B cell (primary cell): ENCODE measurements around the gene MAP3K13. TPM values are rescaled to one million over a fixed set of nuclear protein-coding genes. Genes with fewer than 3 reads are reported as not detected.

ENCODE experiments used
- ATAC-seq: fragments of 200-7000 bp; cut with Tn5 transposase; one replicate; pipeline ENCODE4 v1.10.0; 2021; ENCODE audit warnings: low read depth, mild to moderate bottlenecking, moderate number of reproducible peaks, moderate library complexity
- CTCF ChIA-PET: fragments of 350-600 bp; sonication (Branson Sonifier 250); formaldehyde crosslinking; loops from one replicate; lab custom pipeline; 2021; ENCODE audit warnings: antibody characterized with exemption, inconsistent platforms; lab: Charles Lee
- POLR2A ChIA-PET: fragments of 350-600 bp; sonication (Branson Sonifier 250); formaldehyde crosslinking; loops from one replicate; lab custom pipeline; 2021; ENCODE audit warnings: antibody characterized with exemption; lab: Charles Lee
- DNase-seq: peaks from one replicate; pipeline ENCODE4 v3.0.0; 2013
- H2AFZ ChIP-seq: 2 replicates; pipeline ENCODE4 v1.6.1; 2012; ENCODE audit warnings: mild to moderate bottlenecking, low read depth, low read length; ENCODE audit not compliant: insufficient read depth, poor library complexity, severe bottlenecking
- H3K27ac ChIP-seq, 2 donors: 1 replicate in 1 of 2; 2 replicates in 1 of 2; pipeline ENCODE4 v1.5.1; 2012 to 2013; ENCODE audit warnings: low read length in 2 of 2, mild to moderate bottlenecking in 2 of 2, moderate library complexity in 1 of 2
- H3K27me3 ChIP-seq, 4 experiments: fragments of 200-600 bp in 1 of 4; sonication (generic) in 1 of 4; replicated peaks in 1 of 4; 1 replicate in 2 of 4; 2 replicates in 2 of 4; pipeline versions ENCODE4 v1.6.1 to v1.7.0; 2013 to 2016; ENCODE audit warnings: low read length in 3 of 4, mild to moderate bottlenecking in 2 of 4, mixed read lengths in 1 of 4, moderate library complexity in 1 of 4; ENCODE audit not compliant: insufficient read depth in 4 of 4, control insufficient read depth in 3 of 4; ENCODE audit errors: control extremely low read depth in 1 of 4
- H3K36me3 ChIP-seq, 2 experiments: replicated peaks in 1 of 2; 1 replicate in 1 of 2; 2 replicates in 1 of 2; pipeline versions ENCODE4 v1.6.1 to v1.7.1; 2013; ENCODE audit warnings: low read length in 1 of 2; ENCODE audit not compliant: insufficient read depth in 2 of 2, control insufficient read depth in 1 of 2; ENCODE audit errors: control extremely low read depth in 1 of 2, extremely low read depth in 1 of 2
- H3K4me1 ChIP-seq, 2 donors: fragments of 200-600 bp in 1 of 2; sonication (generic) in 1 of 2; 1 replicate in 1 of 2; 2 replicates in 1 of 2; pipeline versions ENCODE4 v1.5.1 to v1.6.1; 2013 to 2017; ENCODE audit warnings: low read length in 2 of 2; ENCODE audit not compliant: control insufficient read depth in 2 of 2, insufficient read depth in 2 of 2
- H3K4me2 ChIP-seq: replicated peaks from 2 replicates; pipeline ENCODE3; 2012; ENCODE audit warnings: mild to moderate bottlenecking, low read depth, low read length; ENCODE audit not compliant: poor library complexity, severe bottlenecking
- H3K4me3 ChIP-seq, 5 experiments: fragments of 200-600 bp in 1 of 5; sonication (generic) in 1 of 5; 1 replicate in 3 of 5; 2 replicates in 2 of 5; pipeline versions ENCODE4 v1.5.1 to v1.7.0; 2011 to 2016; ENCODE audit warnings: low read length in 4 of 5, mild to moderate bottlenecking in 4 of 5, low read depth in 2 of 5, control low read depth in 1 of 5, moderate library complexity in 1 of 5; ENCODE audit not compliant: insufficient read depth in 1 of 5; ENCODE audit errors: control extremely low read depth in 1 of 5, extremely low read depth in 1 of 5
- H3K79me2 ChIP-seq: fragments of 200-600 bp; sonication (generic); one replicate; pipeline ENCODE4 v1.6.0; 2016; ENCODE audit warnings: low read length; ENCODE audit not compliant: control insufficient read depth, insufficient read depth
- H3K9ac ChIP-seq: fragments of 200-600 bp; sonication (generic); 2 replicates; pipeline ENCODE4 v1.6.1; 2017; ENCODE audit warnings: mild to moderate bottlenecking, low read length, moderate library complexity
- H3K9me3 ChIP-seq, 3 donors: one replicate each; pipeline versions ENCODE4 v1.6.1 to v1.7.1; 2013; ENCODE audit warnings: low read length in 2 of 3; ENCODE audit not compliant: control insufficient read depth in 2 of 3, insufficient read depth in 1 of 3; ENCODE audit errors: control extremely low read depth in 1 of 3
- H4K20me1 ChIP-seq: 2 replicates; pipeline ENCODE4 v1.6.0; 2012; ENCODE audit warnings: mild to moderate bottlenecking, low read length; ENCODE audit not compliant: insufficient read depth, control insufficient read depth, poor library complexity, severe bottlenecking
- H3K27ac Mint-ChIP-seq: one replicate; pipeline ENCODE4 v1.8.0; 2021; ENCODE audit warnings: mixed read lengths
- H3K27me3 Mint-ChIP-seq: one replicate; pipeline ENCODE4 v1.8.0; 2021; ENCODE audit warnings: mixed read lengths
- H3K4me1 Mint-ChIP-seq: one replicate; pipeline ENCODE4 v1.8.0; 2021; ENCODE audit warnings: mixed read lengths
- H3K4me3 Mint-ChIP-seq: one replicate; pipeline ENCODE4 v1.8.0; 2021; ENCODE audit warnings: mixed read lengths
- H3K9me3 Mint-ChIP-seq: one replicate; pipeline ENCODE4 v1.8.0; 2022; ENCODE audit warnings: mixed read lengths; ENCODE audit not compliant: insufficient read depth
- EZH2 ChIP-seq: IDR thresholded peaks from 2 replicates; pipeline ENCODE4 v1.6.1; 2012; ENCODE audit warnings: borderline replicate concordance, low read depth, mild to moderate bottlenecking, moderate library complexity, low read length; ENCODE audit not compliant: insufficient read depth, poor library complexity, severe bottlenecking
- WGBS: methylation state at CpG from one replicate; pipeline ENCODE4 v1.1.5; 2013; ENCODE audit warnings: missing lambda C conversion rate; ENCODE audit not compliant: insufficient coverage; 5-methylcytosine and 5-hydroxymethylcytosine counted together
- intact Hi-C: fragments of 100-400 bp; cut with micrococcal nuclease; formaldehyde crosslinking; loops from one replicate; pipeline ENCODE4 v1.10.0; 2022
- polyA plus RNA-seq: library from polyadenylated mRNA; depleted of rRNA; stranded (reverse); fragments of >200 nt; gene quantifications from 2 replicates; pipeline ENCODE4 v1.2.3, GENCODE V29; 2012
- total RNA-seq, 2 donors: library from RNA; stranded (reverse); fragments of 120-200 nt in 1 of 2; gene quantifications; 1 replicate in 1 of 2; 2 replicates in 1 of 2; pipeline versions ENCODE4 v1.2.3 to v1.2.4, GENCODE V29; 2013 to 2022
- TF ChIP-seq, protein P1 (sequence below): fragments of 200-600 bp; IDR thresholded peaks from one replicate; pipeline ENCODE4 v1.8.0; 2022; ENCODE audit warnings: antibody characterized with exemption, mild to moderate bottlenecking

Gene MAP3K13
- total and polyA plus RNA-seq, 2 donors (not counting 1 experiment from before 2014, with no cell fraction given) = 5.7 to 9.2 TPM

DNA sequence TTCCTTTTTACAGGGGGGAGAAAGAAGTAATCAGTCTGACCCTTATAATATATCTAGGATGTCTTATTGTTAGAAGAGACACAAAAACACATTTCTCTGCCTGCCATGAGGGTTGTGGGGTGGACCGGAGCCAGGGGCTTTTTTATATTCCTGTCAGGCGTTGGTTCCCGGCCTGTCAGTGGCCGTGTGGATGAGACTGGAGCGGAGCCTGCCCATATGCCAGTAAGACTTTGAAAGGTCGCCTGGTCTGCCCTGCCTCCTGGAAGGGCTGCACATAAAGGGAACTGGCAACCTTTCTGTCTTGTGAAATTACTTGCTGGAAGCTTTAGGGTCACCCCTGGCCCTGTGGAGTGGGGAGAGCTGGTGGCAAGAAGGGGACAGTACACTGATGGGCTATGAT, 34.7 kb downstream of the MAP3K13 start:
- intact Hi-C loops = no loop called here
- WGBS = over 99% methylated on average over 6 of the region's 6 CpGs
- no peaks in the 10 kb centered on the region for H3K79me2 ChIP-seq
- no peaks in the 10 kb centered on the region for H3K36me3 ChIP-seq
- H3K4me2 ChIP-seq = no peak overlapping the region
- Mint-ChIP-seq H3K4me3 (no peak overlapping the region), H3K27me3 (peaks cover 5% of the 10 kb centered on the region), H3K9me3 (no peaks in the 10 kb centered on the region), H3K27ac (no peak overlapping the region), H3K4me1 (no peaks in the 10 kb centered on the region)
- DNase-seq (no peak), ATAC-seq (no peak)
- no peaks in the 10 kb centered on the region for H3K9me3 ChIP-seq
- CTCF ChIA-PET = no interaction called here
- H4K20me1 ChIP-seq = no peaks in the 10 kb centered on the region
- no peak overlapping the region for H3K4me3 ChIP-seq
- no peaks in the 10 kb centered on the region for H3K27me3 ChIP-seq
- H2AFZ ChIP-seq = no peak overlapping the region
- no peak overlapping the region for H3K27ac ChIP-seq
- no peak for TF ChIP-seq EZH2
- TF ChIP-seq, protein P1, sequence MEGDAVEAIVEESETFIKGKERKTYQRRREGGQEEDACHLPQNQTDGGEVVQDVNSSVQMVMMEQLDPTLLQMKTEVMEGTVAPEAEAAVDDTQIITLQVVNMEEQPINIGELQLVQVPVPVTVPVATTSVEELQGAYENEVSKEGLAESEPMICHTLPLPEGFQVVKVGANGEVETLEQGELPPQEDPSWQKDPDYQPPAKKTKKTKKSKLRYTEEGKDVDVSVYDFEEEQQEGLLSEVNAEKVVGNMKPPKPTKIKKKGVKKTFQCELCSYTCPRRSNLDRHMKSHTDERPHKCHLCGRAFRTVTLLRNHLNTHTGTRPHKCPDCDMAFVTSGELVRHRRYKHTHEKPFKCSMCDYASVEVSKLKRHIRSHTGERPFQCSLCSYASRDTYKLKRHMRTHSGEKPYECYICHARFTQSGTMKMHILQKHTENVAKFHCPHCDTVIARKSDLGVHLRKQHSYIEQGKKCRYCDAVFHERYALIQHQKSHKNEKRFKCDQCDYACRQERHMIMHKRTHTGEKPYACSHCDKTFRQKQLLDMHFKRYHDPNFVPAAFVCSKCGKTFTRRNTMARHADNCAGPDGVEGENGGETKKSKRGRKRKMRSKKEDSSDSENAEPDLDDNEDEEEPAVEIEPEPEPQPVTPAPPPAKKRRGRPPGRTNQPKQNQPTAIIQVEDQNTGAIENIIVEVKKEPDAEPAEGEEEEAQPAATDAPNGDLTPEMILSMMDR = no peak
- no peak overlapping the region for H3K9ac ChIP-seq
- no peaks in the 10 kb centered on the region for H3K4me1 ChIP-seq
- POLR2A ChIA-PET = no interaction called here

DNA sequence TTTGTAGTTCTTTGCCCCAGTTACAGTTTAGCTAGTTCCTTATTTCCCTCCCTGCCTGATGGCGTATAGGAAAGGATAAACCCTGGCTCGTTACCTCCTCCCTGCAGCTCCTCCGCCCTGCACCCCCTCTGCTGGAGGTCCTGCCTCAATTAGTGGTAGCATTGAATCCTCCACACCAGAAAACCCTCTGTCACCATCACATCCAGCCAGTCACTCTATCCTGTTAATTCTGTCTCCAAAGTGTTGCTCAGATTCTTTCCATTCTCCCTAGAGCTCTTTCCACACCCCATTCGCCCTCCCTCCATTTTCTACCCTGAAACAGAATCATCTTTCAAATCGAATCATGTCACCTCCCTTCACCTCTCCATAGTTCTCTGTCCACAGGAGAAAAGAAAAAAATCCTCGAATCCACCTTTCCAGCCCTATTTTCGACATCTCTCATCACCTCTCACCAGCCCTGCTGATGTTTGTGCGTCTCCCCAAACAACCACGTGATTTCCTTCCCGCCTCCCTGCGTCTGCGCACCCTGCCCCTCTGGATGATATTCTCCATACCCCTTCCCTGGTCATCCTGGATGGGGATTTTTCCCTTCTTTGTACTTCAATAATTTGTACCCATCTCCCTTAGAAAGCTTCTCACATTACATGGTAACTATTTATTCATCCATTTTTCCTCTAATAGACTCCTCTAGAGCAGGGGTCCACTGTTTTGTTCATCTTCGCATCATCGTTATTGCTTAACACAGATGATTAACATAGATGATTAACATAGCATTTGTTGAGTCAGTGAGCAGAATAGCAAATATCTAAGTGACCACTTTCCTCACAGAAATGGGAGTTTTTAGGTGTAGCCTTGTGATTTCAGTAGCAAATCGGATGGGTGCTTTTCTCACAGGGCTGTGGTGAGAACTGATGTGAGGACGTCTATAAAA, 37.1 kb downstream of the MAP3K13 start:
- H3K4me2 ChIP-seq = no peak overlapping the region
- H3K4me3 Mint-ChIP-seq = no peak overlapping the region
- POLR2A ChIA-PET = interaction anchor here (0.8 kb wide), 1 partner anchor 102 kb away, joined by 9 read pairs; no protein-coding TSS in a partner anchor
- H4K20me1 ChIP-seq = no peaks in the 10 kb centered on the region
- H3K27ac Mint-ChIP-seq = no peak overlapping the region
- CTCF ChIA-PET = no interaction called here
- H3K4me1 ChIP-seq = no peaks in the 10 kb centered on the region
- no peak overlapping the region for H3K9ac ChIP-seq
- H3K4me3 ChIP-seq = no peak overlapping the region
- no peaks in the 10 kb centered on the region for H3K27me3 ChIP-seq
- H3K27me3 Mint-ChIP-seq = peaks cover 11% of the 10 kb centered on the region
- no peak for ATAC-seq
- 88% methylated on average over 10 of the region's 16 CpGs for whole genome bisulfite sequencing
- DNase-seq = no peak
- no peaks in the 10 kb centered on the region for H3K36me3 ChIP-seq
- TF ChIP-seq, protein P1 = no peak
- no peak for TF ChIP-seq EZH2
- intact Hi-C loops = no loop called here
- no peaks in the 10 kb centered on the region for H3K9me3 Mint-ChIP-seq
- no peak overlapping the region for H3K27ac ChIP-seq
- no peak overlapping the region for H2AFZ ChIP-seq
- no peaks in the 10 kb centered on the region for H3K9me3 ChIP-seq
- H3K79me2 ChIP-seq = no peaks in the 10 kb centered on the region
- H3K4me1 Mint-ChIP-seq = no peaks in the 10 kb centered on the region
